GM23248 (cell line): ENCODE data around the gene HEXIM1. TPM values are rescaled to one million over a fixed set of nuclear protein-coding genes. Genes with fewer than 3 reads are reported as not detected.

Source experiments
- DNase-seq: peaks from one replicate; pipeline ENCODE4 v3.0.0-alpha.2; 2015
- H2AFZ ChIP-seq: fragments of 200-600 bp; sonication (generic); 2 replicates; pipeline ENCODE4 v1.6.1; 2016; ENCODE audit warnings: antibody characterized with exemption
- H3F3A ChIP-seq: fragments of 200-600 bp; sonication (generic); 2 replicates; pipeline ENCODE4 v1.6.1; 2016; ENCODE audit warnings: mild to moderate bottlenecking, antibody characterized with exemption, mixed run types; ENCODE audit not compliant: insufficient read depth
- H3K27ac ChIP-seq: fragments of 200-600 bp; sonication (generic); 2 replicates; pipeline ENCODE4 v1.5.1; 2016; ENCODE audit warnings: mild to moderate bottlenecking
- H3K27me3 ChIP-seq: fragments of 200-600 bp; sonication (generic); replicated peaks from 2 replicates; pipeline ENCODE4 v1.6.1; 2016; ENCODE audit warnings: mild to moderate bottlenecking; ENCODE audit not compliant: insufficient read depth
- H3K36me3 ChIP-seq: fragments of 200-600 bp; sonication (generic); 2 replicates; pipeline ENCODE4 v1.6.1; 2016; ENCODE audit warnings: low read depth, mild to moderate bottlenecking
- H3K4me1 ChIP-seq: fragments of 200-600 bp; sonication (generic); 2 replicates; pipeline ENCODE4 v1.6.1; 2016; ENCODE audit warnings: mild to moderate bottlenecking; ENCODE audit not compliant: insufficient read depth
- H3K4me2 ChIP-seq: fragments of 200-600 bp; sonication (generic); one replicate; pipeline ENCODE4 v1.6.1; 2016; ENCODE audit warnings: mild to moderate bottlenecking; ENCODE audit not compliant: unreplicated experiment
- H3K4me3 ChIP-seq: fragments of 200-600 bp; sonication (generic); 2 replicates; pipeline ENCODE4 v1.5.1; 2016; ENCODE audit warnings: mild to moderate bottlenecking
- H3K79me2 ChIP-seq: fragments of 200-600 bp; sonication (generic); 2 replicates; pipeline ENCODE4 v1.6.1; 2016; ENCODE audit warnings: mild to moderate bottlenecking; ENCODE audit not compliant: insufficient read depth
- H3K9ac ChIP-seq: fragments of 200-600 bp; sonication (generic); 2 replicates; pipeline ENCODE4 v1.6.1; 2016; ENCODE audit warnings: mild to moderate bottlenecking
- H3K9me2 ChIP-seq: fragments of 200-600 bp; sonication (generic); 2 replicates; pipeline ENCODE4 v1.6.1; 2016; ENCODE audit warnings: mixed run types, mild to moderate bottlenecking, moderate library complexity; ENCODE audit not compliant: insufficient read depth
- H3K9me3 ChIP-seq: fragments of 200-600 bp; sonication (generic); one replicate; pipeline ENCODE4 v1.6.1; 2017; ENCODE audit warnings: low read depth
- H4K20me1 ChIP-seq: fragments of 200-600 bp; sonication (generic); 2 replicates; pipeline ENCODE4 v1.6.0; 2016; ENCODE audit not compliant: insufficient read depth
- EZH2 ChIP-seq: fragments of 200-600 bp; sonication (generic); IDR thresholded peaks from 2 replicates; pipeline ENCODE4 v1.6.1; 2018; ENCODE audit warnings: antibody characterized with exemption, mild to moderate bottlenecking; ENCODE audit not compliant: insufficient read depth, poor library complexity, severe bottlenecking
- EZH2phosphoT487 ChIP-seq: fragments of 200-600 bp; sonication (generic); IDR thresholded peaks from 2 replicates; pipeline ENCODE4 v1.6.1; 2018; ENCODE audit warnings: antibody characterized with exemption, moderate library complexity, mild to moderate bottlenecking, low read depth; ENCODE audit not compliant: insufficient read depth
- WGBS, 2 experiments: methylation state at CpG; one replicate each; pipeline ENCODE4 v1.1.6; 2015 to 2017; ENCODE audit warnings: low lambda C conversion rate in 2 of 2, low coverage in 1 of 2; ENCODE audit errors: missing lambda C conversion rate in 2 of 2; 5-methylcytosine and 5-hydroxymethylcytosine counted together
- in situ Hi-C: fragments of 300-500 bp; cut with MboI; formaldehyde crosslinking; loops from 2 replicates; pipeline ENCODE4 v1.15.0; 2020
- polyA plus RNA-seq: library from polyadenylated mRNA; unstranded; fragments of >200 nt; fragmentation: Nextera tagmentation; extraction: Ambion mirVana; gene quantifications from 2 replicates; pipeline ENCODE4 v1.2.1, GENCODE V29; 2016
- total RNA-seq: library from RNA; depleted of rRNA; stranded (reverse); fragments of >200 nt; shearing (Covaris generic); gene quantifications from 2 replicates; pipeline ENCODE4 v1.2.3, GENCODE V29; 2014

HEXIM1 gene
- total and polyA plus RNA-seq, 2 experiments from 2014 or later, result 10.6 to 16.2 TPM

DNA sequence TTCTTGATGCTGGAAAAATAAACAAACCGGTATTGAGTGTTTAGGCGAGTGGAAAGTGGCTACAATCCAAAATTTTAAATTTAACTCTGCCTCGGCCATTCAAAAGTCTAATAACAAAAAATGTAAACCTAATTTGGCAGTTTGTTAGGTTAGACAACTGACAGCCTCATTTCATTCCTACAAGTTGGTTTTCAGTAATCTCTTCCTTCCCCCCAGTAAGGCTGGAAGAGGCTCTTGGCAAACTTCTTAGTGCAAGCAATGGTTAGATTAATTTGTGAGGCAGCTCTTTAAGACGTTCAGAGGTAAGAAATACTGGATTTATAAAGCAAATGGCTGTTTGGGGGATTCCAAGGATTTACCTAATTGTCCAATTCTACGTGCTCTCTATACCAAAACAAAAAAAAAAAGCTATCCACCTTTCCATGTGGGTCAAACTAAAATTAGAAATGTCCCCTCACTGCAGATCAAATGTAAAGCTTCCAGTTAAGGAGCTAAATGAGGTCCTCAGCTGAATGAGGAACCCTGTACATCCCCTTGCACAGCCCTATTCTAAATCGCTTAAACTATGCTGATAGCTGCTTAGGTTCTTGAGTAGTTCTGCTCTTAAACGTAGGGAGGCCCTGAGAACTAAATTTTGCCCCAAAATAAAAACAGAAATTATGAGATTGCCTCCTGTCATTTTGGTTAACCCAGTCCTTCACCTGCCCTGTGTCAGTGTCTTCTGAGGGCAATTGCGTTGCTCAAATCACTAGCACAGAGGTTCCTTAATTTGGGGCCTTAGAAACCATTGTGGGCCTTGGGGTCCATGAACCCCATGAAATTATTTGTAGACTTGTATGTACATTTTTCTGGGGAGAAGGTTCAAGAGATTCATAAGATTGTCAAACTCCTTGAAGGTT lies 2.9 kb downstream of the HEXIM1 start:
- Histone ChIP-seq H3K9ac (peak overlapping the region; percentile 94), H3F3A (peaks cover 33% of the 10 kb centered on the region), H3K27me3 (no peaks in the 10 kb centered on the region), H3K36me3 (no peaks in the 10 kb centered on the region), H3K79me2 (peaks cover 76% of the 10 kb centered on the region), H2AFZ (no peak overlapping the region), H3K4me1 (peaks cover 16% of the 10 kb centered on the region; the same call in 1 of the 2 replicates), H3K9me3 (no peaks in the 10 kb centered on the region), H3K27ac (peak overlapping the region; percentile 85), H3K4me2 (peak overlapping the region; percentile 99), H3K9me2 (no peaks in the 10 kb centered on the region), H4K20me1 (no peaks in the 10 kb centered on the region), H3K4me3 (peak overlapping the region; percentile 94)
- 9% methylated on average over 8 of the region's 8 CpGs for WGBS, 2 experiments
- TF ChIP-seq EZH2phosphoT487, result no peak
- no peak for TF ChIP-seq EZH2
- peak; percentile 51 for DNase-seq
- in situ Hi-C loops, result no loop called here

DNA sequence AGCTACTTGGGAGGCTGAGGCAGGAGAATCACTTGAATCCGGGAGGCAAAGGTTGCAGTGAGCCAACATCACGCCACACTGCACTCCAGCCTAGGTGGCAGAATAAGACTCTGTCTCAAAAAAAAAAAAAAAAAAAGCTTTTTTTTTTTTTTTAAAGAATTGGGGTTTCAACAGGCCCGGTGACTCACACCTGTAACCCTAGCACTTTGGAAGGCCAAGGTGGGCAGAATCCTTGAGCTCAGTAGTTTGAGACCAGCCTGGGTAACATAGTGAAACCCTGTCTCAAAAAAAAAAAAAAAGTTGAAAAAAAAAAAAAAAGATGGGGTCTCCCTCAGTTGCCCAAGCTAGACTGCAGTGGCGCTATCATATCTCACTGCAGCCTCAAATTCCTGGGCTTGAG lies 6.8 kb downstream of the HEXIM1 start:
- Histone ChIP-seq H3K9me2 (no peaks in the 10 kb centered on the region), H3K79me2 (peaks cover 100% of the 10 kb centered on the region), H3K4me2 (no peak overlapping the region), H3K4me1 (peaks cover 32% of the 10 kb centered on the region), H3K9ac (no peak overlapping the region), H3K27me3 (no peaks in the 10 kb centered on the region), H3K9me3 (no peaks in the 10 kb centered on the region), H4K20me1 (no peaks in the 10 kb centered on the region), H3K4me3 (no peak overlapping the region), H3K36me3 (no peaks in the 10 kb centered on the region), H2AFZ (no peak overlapping the region), H3K27ac (no peak overlapping the region), H3F3A (peaks cover 48% of the 10 kb centered on the region)
- no peak for TF ChIP-seq EZH2
- TF ChIP-seq EZH2phosphoT487, result no peak
- peak; percentile 26 for DNase-seq
- in situ Hi-C loops, result no loop called here
- WGBS, 2 experiments, result 94 to 95% methylated on average over 4 of the region's 4 CpGs

GRCh38 chr17:45155483-45155882 lies 7.2 kb downstream of the HEXIM1 start:
- H3K27ac ChIP-seq, result no peak overlapping the region
- 98 to 100% methylated on average over 2 of the region's 2 CpGs for WGBS, 2 experiments
- H2AFZ ChIP-seq, result no peak overlapping the region
- no peaks in the 10 kb centered on the region for H3K9me2 ChIP-seq
- peaks cover 49% of the 10 kb centered on the region for H3F3A ChIP-seq
- no peak for TF ChIP-seq EZH2
- TF ChIP-seq EZH2phosphoT487, result no peak
- H3K9ac ChIP-seq, result no peak overlapping the region
- H3K36me3 ChIP-seq, result no peaks in the 10 kb centered on the region
- H4K20me1 ChIP-seq, result no peaks in the 10 kb centered on the region
- peaks cover 100% of the 10 kb centered on the region for H3K79me2 ChIP-seq
- no peak for DNase-seq
- H3K27me3 ChIP-seq, result no peaks in the 10 kb centered on the region
- no peaks in the 10 kb centered on the region for H3K9me3 ChIP-seq
- in situ Hi-C loops, result no loop called here
- no peak overlapping the region for H3K4me3 ChIP-seq
- H3K4me2 ChIP-seq, result no peak overlapping the region
- peaks cover 34% of the 10 kb centered on the region for H3K4me1 ChIP-seq

GRCh38 chr17:45156242-45156641 lies 8.0 kb downstream of the HEXIM1 start:
- no peaks in the 10 kb centered on the region for H3K27me3 ChIP-seq
- no peak overlapping the region for H3K4me3 ChIP-seq
- no peaks in the 10 kb centered on the region for H4K20me1 ChIP-seq
- no peak overlapping the region for H3K4me2 ChIP-seq
- peaks cover 32% of the 10 kb centered on the region for H3K4me1 ChIP-seq
- DNase-seq, result no peak
- H3K79me2 ChIP-seq, result peaks cover 100% of the 10 kb centered on the region
- no peak overlapping the region for H2AFZ ChIP-seq
- no peak overlapping the region for H3K9ac ChIP-seq
- WGBS, 2 experiments, result 97 to 98% methylated on average over 3 of the region's 3 CpGs
- in situ Hi-C loops, result no loop called here
- H3F3A ChIP-seq, result peaks cover 43% of the 10 kb centered on the region
- H3K27ac ChIP-seq, result no peak overlapping the region
- H3K9me2 ChIP-seq, result no peaks in the 10 kb centered on the region
- no peak for TF ChIP-seq EZH2
- TF ChIP-seq EZH2phosphoT487, result no peak
- no peaks in the 10 kb centered on the region for H3K36me3 ChIP-seq
- H3K9me3 ChIP-seq, result no peaks in the 10 kb centered on the region
